WTC11 (cell line): ENCODE measurements around the gene CHST11.

Source experiments
- CTCF ChIP-seq: fragments of 200-600 bp; IDR thresholded peaks from 2 replicates; pipeline ENCODE4 v1.8.0; 2022; ENCODE audit warnings: antibody characterized with exemption
- PRDM15 ChIP-seq: sonication (generic); formaldehyde crosslinking; IDR thresholded peaks from 2 replicates; pipeline ENCODE4 v1.8.0; 2022; ENCODE audit warnings: missing genetic modification reagents
- TF ChIP-seq, protein P1 (sequence below): sonication (generic); formaldehyde crosslinking; IDR thresholded peaks from 2 replicates; pipeline ENCODE4 v1.8.0; 2022; ENCODE audit warnings: mild to moderate bottlenecking, missing genetic modification reagents

DNA sequence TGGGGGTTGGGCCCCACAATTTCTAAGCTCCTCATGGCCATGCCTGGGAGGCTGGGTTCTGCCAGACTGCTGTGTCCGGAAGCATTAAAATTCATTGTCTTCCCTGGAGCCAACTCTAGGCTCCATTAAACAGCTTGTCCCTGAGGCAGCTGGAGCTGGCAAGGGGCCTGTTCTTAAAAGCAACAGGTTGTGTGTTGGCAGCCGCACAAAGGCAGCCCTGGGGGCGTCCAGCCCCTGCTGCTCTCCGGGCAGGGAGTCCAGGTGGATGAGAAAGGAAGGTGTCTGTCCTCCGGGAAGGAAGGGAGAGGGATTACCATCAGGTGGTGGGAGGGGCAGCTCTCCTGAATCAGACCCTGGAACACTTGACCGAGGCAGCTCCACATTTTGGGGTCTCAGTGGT lies 98.9 kb downstream of the CHST11 start:
- TF ChIP-seq, protein P1, sequence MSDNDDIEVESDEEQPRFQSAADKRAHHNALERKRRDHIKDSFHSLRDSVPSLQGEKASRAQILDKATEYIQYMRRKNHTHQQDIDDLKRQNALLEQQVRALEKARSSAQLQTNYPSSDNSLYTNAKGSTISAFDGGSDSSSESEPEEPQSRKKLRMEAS (CRISPR knock-in tag), result no peak
- TF ChIP-seq PRDM15 (CRISPR knock-in tag) (no peak), CTCF (no peak)
